ENCODE data around the gene CFAP92.

The CFAP92 gene

DNA sequence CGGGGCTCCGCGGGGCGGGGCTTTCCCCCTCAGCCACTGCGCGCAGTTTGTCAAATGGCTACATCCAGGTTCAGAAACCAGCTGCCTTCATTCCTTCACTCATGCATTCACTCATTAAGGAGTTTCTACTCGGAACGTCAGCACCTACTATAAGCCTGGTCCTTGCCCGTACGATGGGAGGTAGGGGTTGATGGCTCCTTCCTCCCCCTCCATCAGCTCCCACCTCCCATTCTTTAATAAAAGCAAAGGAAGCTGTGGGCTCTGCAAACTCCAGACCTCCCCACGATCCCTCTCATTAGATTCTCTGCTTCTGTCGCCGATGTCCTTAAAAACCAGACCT is 267 bp upstream of the CFAP92 start:
- peak; percentile 6 for DNase-seq (ENCODE audit: low read depth)
- TF ChIP-seq, protein P1, sequence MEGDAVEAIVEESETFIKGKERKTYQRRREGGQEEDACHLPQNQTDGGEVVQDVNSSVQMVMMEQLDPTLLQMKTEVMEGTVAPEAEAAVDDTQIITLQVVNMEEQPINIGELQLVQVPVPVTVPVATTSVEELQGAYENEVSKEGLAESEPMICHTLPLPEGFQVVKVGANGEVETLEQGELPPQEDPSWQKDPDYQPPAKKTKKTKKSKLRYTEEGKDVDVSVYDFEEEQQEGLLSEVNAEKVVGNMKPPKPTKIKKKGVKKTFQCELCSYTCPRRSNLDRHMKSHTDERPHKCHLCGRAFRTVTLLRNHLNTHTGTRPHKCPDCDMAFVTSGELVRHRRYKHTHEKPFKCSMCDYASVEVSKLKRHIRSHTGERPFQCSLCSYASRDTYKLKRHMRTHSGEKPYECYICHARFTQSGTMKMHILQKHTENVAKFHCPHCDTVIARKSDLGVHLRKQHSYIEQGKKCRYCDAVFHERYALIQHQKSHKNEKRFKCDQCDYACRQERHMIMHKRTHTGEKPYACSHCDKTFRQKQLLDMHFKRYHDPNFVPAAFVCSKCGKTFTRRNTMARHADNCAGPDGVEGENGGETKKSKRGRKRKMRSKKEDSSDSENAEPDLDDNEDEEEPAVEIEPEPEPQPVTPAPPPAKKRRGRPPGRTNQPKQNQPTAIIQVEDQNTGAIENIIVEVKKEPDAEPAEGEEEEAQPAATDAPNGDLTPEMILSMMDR (IDR thresholded peaks at IDR 0.05; ENCODE audit: low read depth, low read length, missing control alignments), result no peak
- H3K4me3 ChIP-seq (ENCODE audit: low read depth, low read length), result peak overlapping the region; percentile 37
- in situ Hi-C loops (cut with HindIII; ENCODE audit: low sequenced_read_pairs), result loop anchor here (10.0 kb wide), 1 partner anchor 91 kb away; no protein-coding TSS in a partner anchor

DNA sequence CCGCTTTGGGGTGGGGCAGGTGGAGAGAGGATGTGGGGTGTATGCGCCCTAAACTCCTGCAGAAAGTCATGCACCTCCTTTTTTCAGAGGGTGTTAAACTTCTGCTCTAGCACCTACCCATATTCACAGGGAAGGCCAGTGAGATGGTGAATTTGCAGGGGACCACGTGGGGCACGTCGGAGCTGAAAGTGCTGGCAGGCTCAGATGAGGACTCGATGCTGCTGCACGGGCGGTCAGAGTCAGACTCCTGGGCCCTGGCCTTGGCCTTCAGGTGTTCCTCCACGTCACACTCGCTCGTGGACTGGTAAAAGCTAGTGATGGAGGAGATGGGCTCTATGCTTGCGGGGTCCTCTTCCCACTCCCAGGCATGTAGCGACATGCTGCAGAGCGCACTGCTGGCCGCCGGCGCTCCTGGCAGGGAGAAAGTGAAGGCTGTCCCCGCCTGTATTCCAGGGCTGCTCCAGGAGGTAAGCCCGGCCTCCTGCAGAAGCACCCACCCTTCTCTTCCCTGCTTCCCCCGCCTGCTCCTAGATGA is 883 bp downstream of the CFAP92 start:
- TF ChIP-seq, protein P1 (IDR thresholded peaks at IDR 0.05; ENCODE audit: low read depth, low read length, missing control alignments), result no peak
- in situ Hi-C loops (cut with HindIII; ENCODE audit: low sequenced_read_pairs), result loop anchor here (10.0 kb wide), 1 partner anchor 92 kb away; no protein-coding TSS in a partner anchor
- no peak overlapping the region for H3K4me3 ChIP-seq (ENCODE audit: low read depth, low read length)
- DNase-seq (ENCODE audit: low read depth), result no peak

DNA sequence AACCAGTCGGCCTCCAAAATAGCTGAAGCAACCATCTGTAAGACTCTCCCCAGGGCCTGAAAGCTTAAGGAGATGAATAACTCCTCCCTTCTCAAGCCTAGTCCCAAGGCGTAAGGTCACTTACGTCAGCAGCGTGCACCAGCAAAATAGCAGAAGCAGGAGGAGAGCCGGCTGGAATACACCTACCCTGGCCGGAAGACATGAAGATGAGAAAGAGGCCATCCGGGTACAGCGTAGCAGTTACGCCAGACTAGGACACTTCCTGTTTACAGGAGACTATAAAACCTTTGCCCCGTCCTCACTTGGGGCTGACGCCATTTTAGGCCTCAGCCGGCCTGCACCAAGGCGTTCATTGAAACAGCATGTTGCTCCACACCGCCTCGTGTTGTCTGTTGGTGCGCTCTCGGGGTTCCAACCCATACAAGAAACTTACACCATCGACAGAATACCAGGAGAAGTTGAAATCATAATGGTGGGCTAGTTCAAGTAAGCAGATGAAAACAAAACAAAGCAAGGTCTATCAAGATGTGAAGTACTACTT is 2.5 kb downstream of the CFAP92 start:
- TF ChIP-seq, protein P1 (IDR thresholded peaks at IDR 0.05; ENCODE audit: low read depth, low read length, missing control alignments), result no peak
- in situ Hi-C loops (cut with HindIII; ENCODE audit: low sequenced_read_pairs), result loop anchor here (10.0 kb wide), 1 partner anchor 93 kb away; no protein-coding TSS in a partner anchor
- no peak for DNase-seq (ENCODE audit: low read depth)
- no peak overlapping the region for H3K4me3 ChIP-seq (ENCODE audit: low read depth, low read length)

DNA sequence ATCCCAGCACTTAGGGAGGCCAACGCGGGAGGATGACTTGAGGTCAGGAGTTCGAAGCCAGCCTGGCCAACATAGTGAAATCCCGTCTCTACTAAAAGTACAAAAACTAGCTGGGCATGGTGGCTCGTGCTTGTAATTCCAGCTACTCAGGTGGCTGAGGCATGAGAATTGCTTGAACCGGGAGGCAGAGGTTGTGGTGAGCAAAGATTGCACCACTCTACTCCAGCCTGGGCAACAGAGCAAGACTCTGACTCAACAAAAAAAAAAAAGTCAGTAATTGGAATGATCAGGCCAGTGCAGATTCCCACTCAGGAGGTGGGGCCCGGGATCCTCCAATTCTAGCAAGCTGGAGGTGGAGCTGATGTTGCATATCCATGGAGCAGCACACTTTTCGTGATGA is 5.6 kb downstream of the CFAP92 start:
- no peak for DNase-seq (ENCODE audit: low read depth)
- TF ChIP-seq, protein P1 (IDR thresholded peaks at IDR 0.05; ENCODE audit: low read depth, low read length, missing control alignments), result no peak
- in situ Hi-C loops (cut with HindIII; ENCODE audit: low sequenced_read_pairs), result no loop called here
- H3K4me3 ChIP-seq (ENCODE audit: low read depth, low read length), result no peak overlapping the region

DNA sequence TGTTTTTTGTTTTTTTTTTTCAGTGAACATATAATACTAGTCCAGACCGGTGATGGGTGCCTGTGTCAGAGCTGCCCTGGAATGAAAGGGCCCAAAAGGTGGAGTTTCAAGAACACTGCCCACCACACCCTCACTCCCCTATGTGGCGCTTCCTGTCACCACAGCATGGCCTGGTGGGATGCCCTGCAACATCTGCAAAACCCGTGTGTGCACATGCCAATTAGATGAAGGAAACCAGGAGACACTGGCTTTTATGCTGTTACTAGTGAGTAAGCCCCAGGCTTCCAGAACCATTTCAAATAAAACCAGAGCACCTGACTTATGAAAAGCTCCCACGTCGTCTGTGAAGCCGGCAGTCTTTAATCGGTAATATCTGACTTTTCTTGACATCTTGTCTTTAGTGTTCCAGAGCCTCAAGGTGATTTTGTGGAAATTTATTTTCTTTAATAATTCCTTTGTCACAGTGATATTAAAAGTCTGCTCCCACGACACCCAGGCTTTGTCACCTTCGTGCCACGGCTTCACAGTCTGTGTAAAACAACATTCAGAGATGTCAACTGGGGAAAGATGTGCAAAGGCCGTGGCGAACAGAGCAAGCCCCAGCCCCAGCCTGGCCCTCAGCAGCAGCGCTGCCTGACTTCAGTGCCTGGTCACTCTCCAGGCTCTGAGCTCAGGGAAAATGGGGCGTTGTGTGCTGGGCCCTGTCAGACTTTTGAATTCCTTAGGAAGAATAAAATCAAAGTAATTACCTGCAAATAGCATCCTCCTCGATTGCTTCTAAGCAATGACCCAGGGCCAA is 6.4 kb downstream of the CFAP92 start:
- TF ChIP-seq, protein P1 (IDR thresholded peaks at IDR 0.05; ENCODE audit: low read depth, low read length, missing control alignments), result no peak
- in situ Hi-C loops (cut with HindIII; ENCODE audit: low sequenced_read_pairs), result no loop called here
- no peak for DNase-seq (ENCODE audit: low read depth)
- no peak overlapping the region for H3K4me3 ChIP-seq (ENCODE audit: low read depth, low read length)

DNA sequence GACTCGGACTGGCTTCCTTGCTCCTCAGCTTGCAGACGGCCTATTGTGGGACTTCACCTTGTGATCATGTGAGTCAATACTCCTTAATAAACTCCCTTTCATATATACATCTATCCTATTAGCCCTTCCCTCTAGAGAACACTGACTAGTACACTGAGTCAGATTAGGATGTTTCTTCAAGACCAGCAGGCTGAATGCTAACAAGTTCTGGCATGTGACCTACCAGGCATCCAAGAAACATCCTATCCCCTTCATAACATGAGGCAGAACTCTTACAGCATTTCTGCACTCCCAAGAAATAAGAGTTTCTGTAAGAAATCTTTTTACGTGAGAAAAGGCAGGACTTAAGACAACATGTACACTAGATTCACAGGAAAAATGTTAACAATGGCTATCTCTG is 9.3 kb downstream of the CFAP92 start:
- no peak for DNase-seq (ENCODE audit: low read depth)
- H3K4me3 ChIP-seq (ENCODE audit: low read depth, low read length), result no peak overlapping the region
- in situ Hi-C loops (cut with HindIII; ENCODE audit: low sequenced_read_pairs), result no loop called here
- TF ChIP-seq, protein P1 (IDR thresholded peaks at IDR 0.05; ENCODE audit: low read depth, low read length, missing control alignments), result no peak
